Measurements from ENCODE around the gene SCGB1C1.
"Not testable (repeated sequence)": the region's sequence is repeated elsewhere in the genome, so short reads cannot be mapped to it uniquely, and the experiment has no call there.

Gene SCGB1C1

DNA sequence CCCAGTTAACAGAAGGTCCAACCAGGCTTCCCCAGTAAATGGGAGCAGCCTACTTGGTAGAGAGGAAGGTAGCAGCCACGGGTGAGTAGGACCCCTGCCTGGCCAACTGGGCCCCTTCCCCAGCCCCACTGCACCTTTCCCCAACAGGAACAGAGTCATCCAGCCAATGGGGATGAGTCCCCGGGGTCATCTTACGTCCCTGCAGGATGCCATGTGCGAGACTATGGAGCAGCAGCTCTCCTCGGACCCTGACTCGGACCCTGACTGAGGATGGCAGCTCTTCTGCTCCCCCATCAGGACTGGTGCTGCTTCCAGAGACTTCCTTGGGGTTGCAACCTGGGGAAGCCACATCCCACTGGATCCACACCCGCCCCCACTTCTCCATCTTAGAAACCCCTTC, 21.2 kb downstream of the SCGB1C1 start:
- no peak for DNase-seq
- in situ Hi-C loops (cut with HindIII; ENCODE audit: low pct_ligation_motif_present, low pct_unique_long_range_greater_than_20kb, low sequenced_read_pairs): no loop called here

GRCh38 chr11:215581-216037, 22.7 kb downstream of the SCGB1C1 start:
- no peak for DNase-seq
- in situ Hi-C loops (cut with HindIII; ENCODE audit: low pct_ligation_motif_present, low pct_unique_long_range_greater_than_20kb, low sequenced_read_pairs): no loop called here

GRCh38 chr11:216081-216974, 23.4 kb downstream of the SCGB1C1 start:
- in situ Hi-C loops (cut with HindIII; ENCODE audit: low pct_ligation_motif_present, low pct_unique_long_range_greater_than_20kb, low sequenced_read_pairs): no loop called here
- DNase-seq: no peak

- in situ Hi-C loops (cut with HindIII; ENCODE audit: low pct_ligation_motif_present, low pct_unique_long_range_greater_than_20kb, low sequenced_read_pairs): no loop called here
- DNase-seq: no peak
Observed at GRCh38 chr11:217704-218103, 24.8 kb downstream of the SCGB1C1 start.

- in situ Hi-C loops (cut with HindIII; ENCODE audit: low pct_ligation_motif_present, low pct_unique_long_range_greater_than_20kb, low sequenced_read_pairs): no loop called here
- no peak for DNase-seq
Observed at GRCh38 chr11:218815-219593, 26.1 kb downstream of the SCGB1C1 start.

DNA sequence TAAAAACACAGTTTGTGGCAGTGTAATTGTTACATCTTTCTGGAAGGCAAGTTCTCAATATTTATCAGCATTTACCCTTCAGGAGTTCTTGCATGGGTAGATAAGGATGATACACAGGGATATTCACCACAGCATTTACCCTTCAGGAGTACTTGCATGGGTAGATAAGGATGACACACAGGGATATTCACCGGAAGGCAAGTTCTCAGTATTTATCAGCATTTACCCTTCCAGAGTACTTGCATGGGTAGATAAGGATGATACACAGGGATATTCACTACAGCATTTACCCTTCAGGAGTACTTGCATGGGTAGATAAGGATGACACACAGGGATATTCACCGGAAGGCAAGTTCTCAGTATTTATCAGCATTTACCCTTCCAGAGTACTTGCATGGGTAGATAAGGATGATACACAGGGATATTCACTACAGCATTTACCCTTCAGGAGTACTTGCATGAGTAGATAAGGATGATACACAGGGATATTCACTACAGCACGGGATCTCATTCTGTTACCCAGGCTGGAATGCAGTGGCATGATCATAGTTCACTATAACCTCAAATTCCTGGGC, 27.9 kb downstream of the SCGB1C1 start:
- in situ Hi-C loops (cut with HindIII; ENCODE audit: low pct_ligation_motif_present, low pct_unique_long_range_greater_than_20kb, low sequenced_read_pairs); DNase-seq: not testable (repeated sequence)

GRCh38 chr11:221539-221938, 28.7 kb downstream of the SCGB1C1 start:
- in situ Hi-C loops (cut with HindIII; ENCODE audit: low pct_ligation_motif_present, low pct_unique_long_range_greater_than_20kb, low sequenced_read_pairs): no loop called here
- DNase-seq: no peak

DNA sequence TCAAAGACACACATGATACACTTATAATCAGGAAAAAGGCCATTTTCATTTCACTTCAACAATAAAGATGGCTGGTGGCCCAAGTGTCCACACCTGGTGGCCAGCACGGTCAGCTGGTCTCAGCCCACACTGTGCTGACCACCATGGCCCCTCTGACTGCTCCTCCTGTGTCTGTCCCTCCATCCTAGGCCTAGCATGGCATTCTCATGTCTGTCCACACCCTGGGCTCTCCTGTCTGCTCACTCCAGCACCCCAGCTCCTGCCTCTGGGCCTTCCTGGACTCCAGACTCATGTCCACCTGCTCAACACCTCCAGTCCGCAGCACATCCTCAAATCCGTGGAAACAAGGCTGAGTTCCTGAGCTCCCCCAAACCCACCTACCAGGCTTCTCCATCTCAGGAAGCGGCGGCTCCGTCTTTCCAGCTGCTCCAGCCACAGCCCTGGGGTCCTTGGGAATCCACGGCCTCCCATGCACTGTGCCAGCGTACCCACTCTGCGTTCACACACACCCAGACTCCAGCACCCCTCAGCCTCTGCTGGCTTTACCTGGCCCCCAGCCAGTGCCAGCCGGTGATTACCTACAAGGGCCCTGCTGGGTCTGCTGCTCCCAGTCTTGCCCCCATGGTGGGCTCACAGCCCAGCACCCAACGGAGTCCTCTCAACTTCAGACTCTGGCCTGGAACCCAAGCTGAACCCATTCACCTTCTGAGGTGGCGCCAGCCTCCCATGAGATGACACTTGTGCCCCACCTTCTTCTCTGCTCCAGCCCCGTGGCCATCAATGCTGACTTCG, 29.3 kb downstream of the SCGB1C1 start:
- no peak for DNase-seq
- in situ Hi-C loops (cut with HindIII; ENCODE audit: low pct_ligation_motif_present, low pct_unique_long_range_greater_than_20kb, low sequenced_read_pairs): no loop called here

GRCh38 chr11:223026-223789, 30.3 kb downstream of the SCGB1C1 start:
- no peak for DNase-seq
- in situ Hi-C loops (cut with HindIII; ENCODE audit: low pct_ligation_motif_present, low pct_unique_long_range_greater_than_20kb, low sequenced_read_pairs): no loop called here

- in situ Hi-C loops (cut with HindIII; ENCODE audit: low pct_ligation_motif_present, low pct_unique_long_range_greater_than_20kb, low sequenced_read_pairs): no loop called here
- no peak for DNase-seq
Observed at GRCh38 chr11:223884-224283, 31.0 kb downstream of the SCGB1C1 start.

DNA sequence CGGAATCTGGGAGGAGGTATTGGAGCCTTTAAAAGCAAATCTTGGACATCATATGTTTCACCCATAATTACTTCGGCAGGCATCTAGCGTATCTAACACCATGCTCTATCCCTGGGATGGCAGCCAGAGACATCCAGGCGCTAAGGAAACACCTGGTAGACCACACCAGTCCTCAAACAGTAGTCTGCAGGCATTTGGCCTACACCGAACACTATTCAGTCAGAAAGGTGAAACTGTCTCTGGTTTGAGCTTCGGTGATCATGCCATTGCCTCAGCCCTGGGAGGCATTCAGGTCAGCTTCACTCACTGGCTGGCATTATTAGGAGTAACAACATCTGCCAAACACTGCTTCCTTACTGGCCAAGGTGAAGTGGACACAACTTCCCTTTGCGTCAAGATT, 31.5 kb downstream of the SCGB1C1 start:
- in situ Hi-C loops (cut with HindIII; ENCODE audit: low pct_ligation_motif_present, low pct_unique_long_range_greater_than_20kb, low sequenced_read_pairs): no loop called here
- DNase-seq: no peak

- in situ Hi-C loops (cut with HindIII; ENCODE audit: low pct_ligation_motif_present, low pct_unique_long_range_greater_than_20kb, low sequenced_read_pairs): no loop called here
- no peak for DNase-seq
Observed at GRCh38 chr11:225734-226453, 33.0 kb downstream of the SCGB1C1 start.

- DNase-seq: no peak
- in situ Hi-C loops (cut with HindIII; ENCODE audit: low pct_ligation_motif_present, low pct_unique_long_range_greater_than_20kb, low sequenced_read_pairs): no loop called here
Observed at GRCh38 chr11:227824-228379, 35.0 kb downstream of the SCGB1C1 start.

DNA sequence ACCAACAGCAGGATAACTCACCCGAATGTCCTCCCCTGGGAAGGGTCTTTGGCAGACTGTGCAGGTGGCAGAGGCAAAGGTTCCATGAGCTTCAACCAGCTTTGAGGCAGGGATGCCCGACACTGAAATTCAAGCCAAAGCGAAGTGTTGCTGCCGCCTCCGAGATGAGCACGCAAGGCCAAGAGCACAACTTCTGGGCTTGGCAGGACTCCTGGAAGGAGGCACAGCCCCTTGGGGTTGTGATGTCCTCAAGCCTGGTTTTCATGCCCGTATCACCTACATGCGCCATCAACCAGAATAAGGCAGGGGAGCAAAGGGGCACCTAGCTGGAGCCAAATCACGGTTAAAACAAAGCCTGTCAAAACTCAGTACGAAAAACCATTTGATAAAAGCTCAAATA, 37.6 kb downstream of the SCGB1C1 start:
- in situ Hi-C loops (cut with HindIII; ENCODE audit: low pct_ligation_motif_present, low pct_unique_long_range_greater_than_20kb, low sequenced_read_pairs): no loop called here
- DNase-seq: no peak

- in situ Hi-C loops (cut with HindIII; ENCODE audit: low pct_ligation_motif_present, low pct_unique_long_range_greater_than_20kb, low sequenced_read_pairs): no loop called here
Observed at GRCh38 chr11:232783-233565, 40.1 kb downstream of the SCGB1C1 start.

GRCh38 chr11:235180-235579, 42.3 kb downstream of the SCGB1C1 start:
- in situ Hi-C loops (cut with HindIII; ENCODE audit: low pct_ligation_motif_present, low pct_unique_long_range_greater_than_20kb, low sequenced_read_pairs): no loop called here
- no peak for DNase-seq

More at GRCh38 chr11:232783-233565, 40.1 kb downstream of the SCGB1C1 start:
- DNase-seq: no peak

All from ACHN (cell line).